Measurements from ENCODE around the gene TRIP10.

TRIP10 gene

DNA sequence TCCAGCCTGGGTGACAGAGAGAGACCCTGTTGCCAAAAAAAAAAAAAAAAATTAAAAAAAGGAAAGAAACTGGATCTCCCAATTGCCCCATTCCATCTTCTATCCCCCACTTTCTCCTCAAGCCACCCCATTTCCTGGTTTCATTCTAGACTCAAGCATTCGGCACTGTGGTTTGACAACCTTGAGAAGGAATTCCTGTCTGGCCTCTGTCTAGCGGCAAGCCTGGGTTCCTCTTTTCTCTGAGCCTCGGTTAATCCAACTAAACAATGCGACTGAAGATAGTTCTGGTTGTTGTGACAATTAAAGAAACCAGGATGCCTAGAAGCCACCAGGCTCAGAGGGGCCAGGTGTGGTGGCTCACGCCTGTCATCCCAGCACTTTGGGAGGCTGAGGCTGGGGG is 15.7 kb upstream of the TRIP10 start:
- no peak overlapping the region for H3K4me3 ChIP-seq (ENCODE audit: low read depth, low read length)
- TF ChIP-seq, protein P1, sequence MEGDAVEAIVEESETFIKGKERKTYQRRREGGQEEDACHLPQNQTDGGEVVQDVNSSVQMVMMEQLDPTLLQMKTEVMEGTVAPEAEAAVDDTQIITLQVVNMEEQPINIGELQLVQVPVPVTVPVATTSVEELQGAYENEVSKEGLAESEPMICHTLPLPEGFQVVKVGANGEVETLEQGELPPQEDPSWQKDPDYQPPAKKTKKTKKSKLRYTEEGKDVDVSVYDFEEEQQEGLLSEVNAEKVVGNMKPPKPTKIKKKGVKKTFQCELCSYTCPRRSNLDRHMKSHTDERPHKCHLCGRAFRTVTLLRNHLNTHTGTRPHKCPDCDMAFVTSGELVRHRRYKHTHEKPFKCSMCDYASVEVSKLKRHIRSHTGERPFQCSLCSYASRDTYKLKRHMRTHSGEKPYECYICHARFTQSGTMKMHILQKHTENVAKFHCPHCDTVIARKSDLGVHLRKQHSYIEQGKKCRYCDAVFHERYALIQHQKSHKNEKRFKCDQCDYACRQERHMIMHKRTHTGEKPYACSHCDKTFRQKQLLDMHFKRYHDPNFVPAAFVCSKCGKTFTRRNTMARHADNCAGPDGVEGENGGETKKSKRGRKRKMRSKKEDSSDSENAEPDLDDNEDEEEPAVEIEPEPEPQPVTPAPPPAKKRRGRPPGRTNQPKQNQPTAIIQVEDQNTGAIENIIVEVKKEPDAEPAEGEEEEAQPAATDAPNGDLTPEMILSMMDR (IDR thresholded peaks at IDR 0.05; ENCODE audit: insufficient read depth, low read length, missing control alignments), result no peak
- POLR2A ChIA-PET, result no interaction called here
- CTCF ChIA-PET, result interaction anchor here (0.8 to 2.5 kb wide), 2 partner anchors 12 to 15 kb away, joined by 3 to 11 read pairs; no protein-coding TSS in a partner anchor
- no peak for DNase-seq (ENCODE audit: low read depth, low spot score)

DNA sequence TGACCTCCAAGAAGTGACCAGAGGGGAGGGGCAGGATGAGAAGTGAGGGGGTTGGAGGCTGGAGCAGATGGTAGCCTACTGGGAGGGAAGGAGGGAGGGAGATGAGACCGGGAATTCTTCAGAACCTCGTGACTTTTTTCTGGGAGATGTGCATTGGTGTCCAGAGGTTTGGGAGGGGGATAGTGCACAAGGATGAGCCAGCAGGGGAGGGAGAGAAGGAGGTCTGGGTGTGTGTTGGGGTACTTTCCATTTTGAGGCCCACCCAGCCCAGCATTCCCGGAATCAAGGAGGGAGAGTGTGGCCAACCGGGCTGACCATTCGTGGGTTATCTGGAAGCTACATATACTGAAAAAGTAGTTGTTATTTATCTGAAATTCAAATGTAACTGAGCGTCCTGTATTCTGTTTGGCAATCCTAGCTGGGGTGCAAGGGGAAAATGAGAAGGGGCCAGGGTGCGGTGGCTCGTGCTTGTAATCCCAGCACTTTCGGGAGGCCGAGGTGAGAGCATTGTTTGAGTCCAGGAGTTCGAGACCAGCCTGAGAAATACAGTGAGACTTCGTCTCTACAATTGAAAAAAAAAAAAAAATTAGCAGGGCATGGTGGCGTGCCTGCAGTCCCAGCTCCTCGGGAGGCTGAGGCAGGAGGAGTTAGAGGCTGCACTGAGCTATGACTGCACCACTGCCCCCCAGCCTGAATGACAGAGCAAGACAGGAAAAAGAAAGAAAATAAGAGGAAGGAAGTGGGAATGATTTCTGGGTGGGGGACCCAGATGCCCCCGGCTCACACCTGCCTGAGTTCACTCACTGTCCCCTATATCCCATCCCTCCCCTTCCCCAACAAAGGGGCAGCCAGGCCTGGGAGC is 14.6 kb upstream of the TRIP10 start:
- no peak overlapping the region for H3K4me3 ChIP-seq (ENCODE audit: low read depth, low read length)
- ChIA-PET POLR2A (no interaction called here), CTCF (interaction anchor here (0.5 to 2.5 kb wide), 3 partner anchors 11 to 91 kb away, joined by 3 to 11 read pairs (median 4); no protein-coding TSS in a partner anchor)
- no peak for DNase-seq (ENCODE audit: low read depth, low spot score)
- TF ChIP-seq, protein P1 (IDR thresholded peaks at IDR 0.05; ENCODE audit: insufficient read depth, low read length, missing control alignments), result no peak

DNA sequence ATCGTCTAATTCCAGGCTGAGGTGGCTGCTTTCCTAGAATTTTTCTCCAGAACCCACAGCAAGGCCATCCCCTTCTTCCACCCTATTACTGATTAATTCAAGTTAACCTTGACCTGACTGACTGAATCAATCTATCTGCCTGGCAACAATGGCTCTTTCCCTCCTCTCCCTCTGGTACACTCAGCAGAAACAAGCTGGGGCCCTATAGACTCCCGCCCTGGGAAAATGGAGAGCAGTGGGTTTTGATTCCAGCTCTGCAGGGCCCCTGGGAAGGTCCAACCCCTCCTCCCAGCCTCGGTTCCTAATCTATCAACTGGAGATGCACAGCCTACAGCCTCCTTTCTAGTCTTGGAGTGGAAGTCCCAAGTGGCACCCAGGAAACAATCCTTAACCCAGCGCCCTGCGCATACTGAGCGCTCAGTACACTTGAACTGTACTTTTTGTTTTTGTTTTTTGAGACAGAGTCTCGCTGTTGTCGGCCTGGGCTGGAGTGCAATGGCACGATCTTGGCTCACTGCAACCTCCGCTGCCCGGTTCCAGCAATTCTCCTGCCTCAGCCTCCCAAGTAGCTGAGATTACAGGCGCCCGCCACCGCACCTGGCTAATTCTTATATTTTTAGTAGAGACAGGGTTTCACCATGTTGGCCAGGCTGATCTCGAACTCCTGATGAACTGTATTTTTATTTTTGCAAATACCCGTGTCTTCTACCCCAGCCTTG is 13.8 kb upstream of the TRIP10 start:
- CTCF ChIA-PET, result interaction anchor here (0.5 to 2.5 kb wide), 2 partner anchors 10 to 92 kb away, joined by 4 to 11 read pairs; no protein-coding TSS in a partner anchor
- TF ChIP-seq, protein P1 (IDR thresholded peaks at IDR 0.05; ENCODE audit: insufficient read depth, low read length, missing control alignments), result no peak
- H3K4me3 ChIP-seq (ENCODE audit: low read depth, low read length), result no peak overlapping the region
- DNase-seq (ENCODE audit: low read depth, low spot score), result no peak
- POLR2A ChIA-PET, result no interaction called here

DNA sequence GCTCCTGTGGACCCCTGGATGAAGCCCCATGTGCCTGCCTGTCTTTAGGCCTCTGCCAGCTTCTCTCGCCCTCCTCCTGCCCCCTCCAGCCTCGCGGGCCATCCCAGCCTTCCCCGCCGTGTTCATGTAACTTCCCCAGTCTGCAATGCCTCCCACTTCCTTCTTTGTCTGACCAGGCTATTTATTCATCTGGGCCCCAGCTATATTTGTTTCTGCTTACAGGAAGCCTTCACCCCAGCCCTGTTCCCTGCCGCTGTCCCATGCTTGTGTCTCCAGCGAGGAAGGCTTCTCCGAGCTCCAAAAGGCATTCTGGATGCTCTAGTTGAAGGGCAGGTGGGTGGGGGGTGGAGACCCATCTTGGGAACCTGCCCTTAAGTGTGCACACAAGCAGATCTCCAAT is 11.1 kb upstream of the TRIP10 start:
- no peak for DNase-seq (ENCODE audit: low read depth, low spot score)
- TF ChIP-seq, protein P1 (IDR thresholded peaks at IDR 0.05; ENCODE audit: insufficient read depth, low read length, missing control alignments), result no peak
- no peak overlapping the region for H3K4me3 ChIP-seq (ENCODE audit: low read depth, low read length)
- POLR2A ChIA-PET, result no interaction called here
- CTCF ChIA-PET, result interaction anchor here (1.1 kb wide), 1 partner anchor 9 kb away, joined by 7 read pairs; the partner anchor contains the start of gene GPR108

DNA sequence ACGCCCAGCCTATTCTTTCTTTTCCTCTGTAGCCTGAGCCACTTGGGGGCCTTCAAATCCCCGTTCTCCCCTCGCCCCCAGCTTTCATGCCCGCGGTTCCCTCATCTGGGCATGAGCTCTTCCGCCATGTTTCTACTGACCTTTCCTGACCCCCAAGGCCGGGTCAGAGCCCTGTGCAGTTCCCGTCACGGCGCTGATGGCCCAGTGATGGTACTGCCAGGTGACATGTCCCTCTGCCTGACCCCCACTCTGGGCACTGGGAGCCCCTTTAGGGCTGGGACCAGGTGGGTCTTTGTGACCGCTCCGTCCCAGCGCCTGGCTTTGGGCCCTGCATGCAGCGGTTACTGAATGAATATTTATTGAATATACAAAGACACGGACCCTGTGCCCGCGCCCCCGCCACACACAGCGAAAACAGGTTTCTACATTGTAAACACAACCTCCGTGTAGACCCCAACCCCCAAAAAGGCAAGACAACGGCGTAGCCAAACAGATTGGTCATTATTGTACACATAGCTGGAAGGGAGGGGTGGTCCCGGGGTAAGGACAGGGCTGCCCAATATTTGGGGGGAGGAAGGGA is 9.8 kb upstream of the TRIP10 start:
- TF ChIP-seq, protein P1 (IDR thresholded peaks at IDR 0.05; ENCODE audit: insufficient read depth, low read length, missing control alignments), result no peak
- H3K4me3 ChIP-seq (ENCODE audit: low read depth, low read length), result no peak overlapping the region
- no peak for DNase-seq (ENCODE audit: low read depth, low spot score)
- ChIA-PET CTCF (interaction anchor here (1.9 kb wide), 1 partner anchor 134 kb away, joined by 7 read pairs; no protein-coding TSS in a partner anchor), POLR2A (no interaction called here)
